NT2/D1 (cell line): ENCODE measurements around the gene FAM13B.

Experiments
- YY1 ChIP-seq: IDR thresholded peaks from 2 replicates; pipeline ENCODE4 v1.6.1; 2011; ENCODE audit not compliant: insufficient read length, insufficient read depth
- ZNF274 ChIP-seq: IDR thresholded peaks from 2 replicates; pipeline ENCODE4 v1.6.1; 2011; ENCODE audit warnings: mild to moderate bottlenecking, low read depth, low read length

- no peak for TF ChIP-seq ZNF274
- TF ChIP-seq YY1, result no peak
These were observed 14.0 kb downstream of the FAM13B start for GRCh38 chr5:138018849-138019248.
